ENCODE measurements around the gene PDE6A. TPM values are rescaled to one million over a fixed set of nuclear protein-coding genes. Genes with fewer than 3 reads are reported as not detected.

Gene PDE6A
- total and polyA plus RNA-seq, 9 of the 15 experiments (the other 6 are each of a cell fraction or from before 2014, with no cell fraction given), result 0.01 to 0.04 (median 0.01) TPM; not detected in 6

DNA sequence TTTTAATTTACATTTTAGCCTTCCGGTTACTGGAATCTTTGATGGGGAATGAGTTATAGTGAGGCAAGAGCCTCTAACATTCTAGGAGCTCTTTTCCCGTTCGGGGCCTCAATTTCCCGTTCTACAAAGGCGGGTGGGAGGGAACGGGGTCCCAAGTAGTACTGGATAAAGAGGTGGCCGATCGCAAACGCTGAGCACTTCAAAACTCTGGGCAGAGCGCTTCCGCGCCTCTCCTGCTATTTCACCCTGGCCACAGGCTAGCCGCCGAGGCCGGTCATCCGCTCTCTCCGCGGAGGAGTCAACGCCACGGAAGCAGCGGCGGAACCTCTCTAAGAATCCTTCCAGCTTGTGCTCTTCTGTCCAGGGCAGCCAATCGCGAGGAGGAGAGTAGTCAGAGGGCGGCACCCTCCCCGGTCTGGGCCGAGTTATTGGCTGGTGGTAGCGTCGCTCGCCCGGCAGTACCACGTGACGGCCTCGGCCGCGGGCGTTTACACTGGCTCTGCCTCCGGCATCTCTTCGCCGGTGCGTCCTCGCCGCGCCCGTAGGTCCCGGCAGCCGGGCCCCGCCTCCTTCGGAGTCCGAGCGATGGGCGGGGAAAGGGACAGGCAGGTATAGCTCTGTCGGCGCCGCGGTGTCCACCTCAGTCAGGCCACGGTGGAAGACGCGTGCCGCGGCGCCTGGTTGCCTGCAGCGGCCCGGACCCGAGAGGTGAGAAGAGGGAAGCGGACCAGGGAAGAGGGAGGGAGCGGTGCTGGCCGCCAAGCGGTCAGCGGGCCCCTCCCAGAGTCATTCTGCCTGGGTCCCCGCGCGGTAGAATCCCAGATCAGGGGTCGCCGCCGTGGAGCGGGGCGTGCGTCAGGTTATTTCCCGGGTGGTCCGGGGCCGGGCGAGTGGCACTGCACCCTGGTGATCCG lies 15.9 kb upstream of the PDE6A start, which contains the start of gene SLC26A2 (continued):
- peak; percentile 56; the same call in 1 of the 2 replicates for TF ChIP-seq POLR2AphosphoS2 (IDR thresholded peaks at IDR 0.05; ENCODE audit: low read length)
- TF ChIP-seq, protein P1, sequence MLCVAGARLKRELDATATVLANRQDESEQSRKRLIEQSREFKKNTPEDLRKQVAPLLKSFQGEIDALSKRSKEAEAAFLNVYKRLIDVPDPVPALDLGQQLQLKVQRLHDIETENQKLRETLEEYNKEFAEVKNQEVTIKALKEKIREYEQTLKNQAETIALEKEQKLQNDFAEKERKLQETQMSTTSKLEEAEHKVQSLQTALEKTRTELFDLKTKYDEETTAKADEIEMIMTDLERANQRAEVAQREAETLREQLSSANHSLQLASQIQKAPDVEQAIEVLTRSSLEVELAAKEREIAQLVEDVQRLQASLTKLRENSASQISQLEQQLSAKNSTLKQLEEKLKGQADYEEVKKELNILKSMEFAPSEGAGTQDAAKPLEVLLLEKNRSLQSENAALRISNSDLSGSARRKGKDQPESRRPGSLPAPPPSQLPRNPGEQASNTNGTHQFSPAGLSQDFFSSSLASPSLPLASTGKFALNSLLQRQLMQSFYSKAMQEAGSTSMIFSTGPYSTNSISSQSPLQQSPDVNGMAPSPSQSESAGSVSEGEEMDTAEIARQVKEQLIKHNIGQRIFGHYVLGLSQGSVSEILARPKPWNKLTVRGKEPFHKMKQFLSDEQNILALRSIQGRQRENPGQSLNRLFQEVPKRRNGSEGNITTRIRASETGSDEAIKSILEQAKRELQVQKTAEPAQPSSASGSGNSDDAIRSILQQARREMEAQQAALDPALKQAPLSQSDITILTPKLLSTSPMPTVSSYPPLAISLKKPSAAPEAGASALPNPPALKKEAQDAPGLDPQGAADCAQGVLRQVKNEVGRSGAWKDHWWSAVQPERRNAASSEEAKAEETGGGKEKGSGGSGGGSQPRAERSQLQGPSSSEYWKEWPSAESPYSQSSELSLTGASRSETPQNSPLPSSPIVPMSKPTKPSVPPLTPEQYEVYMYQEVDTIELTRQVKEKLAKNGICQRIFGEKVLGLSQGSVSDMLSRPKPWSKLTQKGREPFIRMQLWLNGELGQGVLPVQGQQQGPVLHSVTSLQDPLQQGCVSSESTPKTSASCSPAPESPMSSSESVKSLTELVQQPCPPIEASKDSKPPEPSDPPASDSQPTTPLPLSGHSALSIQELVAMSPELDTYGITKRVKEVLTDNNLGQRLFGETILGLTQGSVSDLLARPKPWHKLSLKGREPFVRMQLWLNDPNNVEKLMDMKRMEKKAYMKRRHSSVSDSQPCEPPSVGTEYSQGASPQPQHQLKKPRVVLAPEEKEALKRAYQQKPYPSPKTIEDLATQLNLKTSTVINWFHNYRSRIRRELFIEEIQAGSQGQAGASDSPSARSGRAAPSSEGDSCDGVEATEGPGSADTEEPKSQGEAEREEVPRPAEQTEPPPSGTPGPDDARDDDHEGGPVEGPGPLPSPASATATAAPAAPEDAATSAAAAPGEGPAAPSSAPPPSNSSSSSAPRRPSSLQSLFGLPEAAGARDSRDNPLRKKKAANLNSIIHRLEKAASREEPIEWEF (CRISPR knock-in tag; IDR thresholded peaks at IDR 0.05), result no peak
- TF ChIP-seq ZNF311 (CRISPR knock-in tag; IDR thresholded peaks at IDR 0.05), result no peak
- no peak for TF ChIP-seq ETS2 (tag; IDR thresholded peaks at IDR 0.05; ENCODE audit: borderline replicate concordance, poor library complexity, severe bottlenecking)
- no peak for TF ChIP-seq FOXM1 (IDR thresholded peaks at IDR 0.05; ENCODE audit: low read depth)
- no peak for TF ChIP-seq FOXM1 (CRISPR knock-in tag; IDR thresholded peaks at IDR 0.05; ENCODE audit: low read depth)
- no peak for TF ChIP-seq IFI16 (CRISPR knock-in tag; IDR thresholded peaks at IDR 0.05)
- no peak for TF ChIP-seq CHD4 (IDR thresholded peaks at IDR 0.05; ENCODE audit: insufficient read depth, insufficient replicate concordance, low read depth, low read length, poor library complexity, severe bottlenecking)
- peak; percentile 73; the same call in 1 of the 2 replicates for TF ChIP-seq KLF13 (tag; IDR thresholded peaks at IDR 0.05; ENCODE audit: borderline replicate concordance, low read depth)
- no peak for TF ChIP-seq EZH2 (IDR thresholded peaks at IDR 0.05; ENCODE audit: borderline replicate concordance, low read depth, low read length)
- 0 out of 2 replicates have a peak, but pooled peaks have one; percentile 44 for TF ChIP-seq NR2C2 (CRISPR knock-in tag; IDR thresholded peaks at IDR 0.05)
- TF ChIP-seq NR2C2 (tag; IDR thresholded peaks at IDR 0.05), result no peak
- no peak; the same call in 1 of the 2 replicates for TF ChIP-seq ZNF175 (CRISPR knock-in tag; IDR thresholded peaks at IDR 0.05; ENCODE audit: low read depth)
- no peak for TF ChIP-seq CAMTA2 (CRISPR knock-in tag; conservative IDR thresholded peaks at IDR 0.05)
- TF ChIP-seq FOXJ3 (CRISPR knock-in tag; IDR thresholded peaks at IDR 0.05), result no peak
- TF ChIP-seq ZEB2 (IDR thresholded peaks at IDR 0.05), result peak; percentile 82
- no peak for TF ChIP-seq CBFA2T3 (IDR thresholded peaks at IDR 0.05)
- peak; percentile 80 for TF ChIP-seq CREM (IDR thresholded peaks at IDR 0.05; ENCODE audit: low read depth)
- no peak for TF ChIP-seq HDAC3 (IDR thresholded peaks at IDR 0.05; ENCODE audit: borderline replicate concordance, partially characterized antibody)
- no peak for TF ChIP-seq HNRNPUL1 (IDR thresholded peaks at IDR 0.05; ENCODE audit: low read length)
- TF ChIP-seq, protein P2, sequence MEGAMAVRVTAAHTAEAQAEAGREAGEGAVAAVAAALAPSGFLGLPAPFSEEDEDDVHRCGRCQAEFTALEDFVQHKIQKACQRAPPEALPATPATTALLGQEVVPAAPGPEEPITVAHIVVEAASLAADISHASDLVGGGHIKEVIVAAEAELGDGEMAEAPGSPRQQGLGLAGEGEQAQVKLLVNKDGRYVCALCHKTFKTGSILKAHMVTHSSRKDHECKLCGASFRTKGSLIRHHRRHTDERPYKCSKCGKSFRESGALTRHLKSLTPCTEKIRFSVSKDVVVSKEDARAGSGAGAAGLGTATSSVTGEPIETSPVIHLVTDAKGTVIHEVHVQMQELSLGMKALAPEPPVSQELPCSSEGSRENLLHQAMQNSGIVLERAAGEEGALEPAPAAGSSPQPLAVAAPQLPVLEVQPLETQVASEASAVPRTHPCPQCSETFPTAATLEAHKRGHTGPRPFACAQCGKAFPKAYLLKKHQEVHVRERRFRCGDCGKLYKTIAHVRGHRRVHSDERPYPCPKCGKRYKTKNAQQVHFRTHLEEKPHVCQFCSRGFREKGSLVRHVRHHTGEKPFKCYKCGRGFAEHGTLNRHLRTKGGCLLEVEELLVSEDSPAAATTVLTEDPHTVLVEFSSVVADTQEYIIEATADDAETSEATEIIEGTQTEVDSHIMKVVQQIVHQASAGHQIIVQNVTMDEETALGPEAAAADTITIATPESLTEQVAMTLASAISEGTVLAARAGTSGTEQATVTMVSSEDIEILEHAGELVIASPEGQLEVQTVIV (CRISPR knock-in tag; IDR thresholded peaks at IDR 0.05; ENCODE audit: borderline replicate concordance), result no peak
